Measurements from ENCODE around the gene P3H4. TPM values are rescaled to one million over a fixed set of nuclear protein-coding genes. Genes with fewer than 3 reads are reported as not detected.
A peak's percentile ranks its signal among the peaks of the same experiment; 100 is the strongest.

The P3H4 gene
- total and polyA plus RNA-seq, 2 of the 4 experiments (the other 2 are of a cell fraction), result 21.5 to 66.7 TPM

DNA sequence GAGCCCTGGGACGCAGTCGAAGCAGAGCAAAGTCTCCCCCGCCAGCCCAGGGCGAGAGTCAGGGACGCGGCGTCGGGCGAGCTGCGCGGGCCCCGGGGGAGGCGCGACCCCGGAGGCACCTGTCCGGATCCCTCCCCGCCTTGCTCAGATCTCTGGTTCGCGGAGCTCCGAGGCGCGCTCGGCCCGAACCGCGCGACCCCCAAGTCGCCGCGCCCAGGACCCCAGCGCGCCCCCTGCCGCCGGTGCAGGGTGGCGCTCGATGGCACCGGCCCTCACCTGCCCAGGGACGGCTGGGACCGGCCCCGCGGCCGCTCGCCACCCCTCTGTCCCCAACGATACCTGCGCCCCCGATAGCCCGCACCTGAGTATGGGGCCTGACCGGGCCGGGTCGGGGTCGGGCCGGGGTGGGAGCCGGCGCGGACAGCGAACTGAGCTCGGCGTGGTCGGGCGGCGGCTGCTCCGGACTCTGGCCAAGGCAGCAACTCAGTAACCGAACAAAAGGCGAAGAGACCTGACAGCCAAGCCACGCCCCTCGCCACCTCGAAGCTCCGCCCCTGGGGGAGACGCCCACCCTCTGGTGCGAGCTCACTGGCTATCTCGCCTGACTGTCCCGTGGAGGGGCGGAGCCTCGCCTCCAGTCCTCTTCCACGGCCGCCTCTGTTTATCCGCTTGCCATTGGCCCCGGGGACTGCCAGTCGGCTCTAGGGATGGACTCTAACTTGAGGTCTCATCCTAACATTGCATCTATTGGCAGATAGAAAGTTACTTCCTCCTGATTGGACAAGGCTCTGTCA is 25.3 kb downstream of the P3H4 start, which contains the start of gene JUP (continued):
- no peak for TF ChIP-seq MAFK (IDR thresholded peaks at IDR 0.05; ENCODE audit: low read depth, low read length)

DNA sequence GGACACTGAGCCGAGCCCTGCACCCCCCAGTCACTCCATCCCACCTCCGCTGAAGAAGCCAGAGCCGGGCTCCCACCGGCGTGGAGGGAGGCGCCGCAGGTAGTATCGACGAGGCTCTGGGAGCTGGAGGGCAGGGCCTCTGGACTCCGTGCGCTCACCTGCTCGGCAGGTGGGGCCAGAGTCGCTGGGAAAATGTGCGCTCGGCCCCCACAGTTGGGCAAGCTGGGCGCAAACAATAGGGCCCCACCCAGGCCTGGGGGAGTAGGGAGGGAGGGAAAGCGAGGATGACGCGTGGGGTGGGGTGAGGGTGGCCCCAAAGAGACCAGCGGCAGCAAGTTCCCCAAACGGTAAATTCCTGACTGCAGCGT is 25.9 kb downstream of the P3H4 start:
- Histone ChIP-seq H3K9me1 (ENCODE audit: insufficient read depth, low read length) (0 out of 2 replicates have a peak, but pooled peaks cover 2% of the 10 kb centered on the region), H2AK9ac (replicated peaks; ENCODE audit: low read depth, low read length, poor library complexity) (peak overlapping the region; percentile 94), H3K9me3 (ENCODE audit: control insufficient read depth, insufficient read depth, low read length) (no peaks in the 10 kb centered on the region), H2AK5ac (ENCODE audit: low read depth, low read length) (peak overlapping the region; percentile 51; the same call in 1 of the 2 replicates), H3K79me1 (ENCODE audit: low read depth in 1 of 2, low read length in 2 of 2) (peaks cover 6 to 43% of the 10 kb centered on the region in 2 experiments; a peak in 3 of 4 replicates), H3K14ac (replicated peaks; ENCODE audit: low read depth, low read length) (peak overlapping the region; percentile 85), H3K4ac (ENCODE audit: low read depth, low read length) (peak overlapping the region; percentile 45; the same call in 1 of the 2 replicates), H4K8ac (ENCODE audit: low read depth in 2 of 2, low read length in 2 of 2) (peak overlapping the region in 1 of 2 experiments; percentile 38; a peak in 1 of 4 replicates), H3K4me2 (ENCODE audit: low read depth, low read length) (peak overlapping the region; percentile 97), H4K5ac (ENCODE audit: low read depth, low read length) (peak overlapping the region; percentile 72), H3K4me1 (ENCODE audit: control insufficient read depth, insufficient read depth, low read length) (peaks cover 22% of the 10 kb centered on the region), H3K9ac (ENCODE audit: low read depth, low read length) (peak overlapping the region; percentile 66), H3K56ac (ENCODE audit: extremely low read depth, insufficient read depth, low read length) (no peak overlapping the region), H3K27ac (ENCODE audit: insufficient read depth, low read length) (peak overlapping the region; percentile 26), H4K91ac (ENCODE audit: insufficient read depth, low read depth, low read length) (peak overlapping the region; percentile 26; the same call in 1 of the 2 replicates), H2AFZ (replicated peaks; ENCODE audit: low read length, poor library complexity) (peak overlapping the region; percentile 80), H4K20me1 (ENCODE audit: insufficient read depth, low read length) (peaks cover 16% of the 10 kb centered on the region; the same call in 1 of the 2 replicates), H2BK20ac (ENCODE audit: low read depth, low read length) (no peak overlapping the region), H3K23ac (ENCODE audit: low read depth, low read length) (peak overlapping the region; percentile 2; the same call in 1 of the 2 replicates), H2BK120ac (ENCODE audit: low read depth, low read length) (peak overlapping the region; percentile 2; the same call in 1 of the 2 replicates), H3K18ac (ENCODE audit: low read depth, low read length) (peak overlapping the region; percentile 28; the same call in 1 of the 2 replicates), H3K36me3 (ENCODE audit: control insufficient read depth, insufficient read depth, low read length) (0 out of 2 replicates have a peak, but pooled peaks cover 2% of the 10 kb centered on the region), H3K4me3 (ENCODE audit: insufficient read depth, low read depth, low read length) (peak overlapping the region; percentile 55), H2BK5ac (ENCODE audit: low read depth, low read length, poor library complexity, severe bottlenecking) (no peak overlapping the region), H3K27me3 (ENCODE audit: control insufficient read depth, insufficient read depth, low read length) (0 out of 2 replicates have a peak, but pooled peaks cover 2% of the 10 kb centered on the region), H2BK15ac (ENCODE audit: low read depth, low read length) (peak overlapping the region; percentile 47; the same call in 1 of the 3 replicates)
- DNase-seq (no peak), ATAC-seq (ENCODE audit: low read depth) (no peak; the same call in 1 of the 2 replicates)
- WGBS, 2 experiments (ENCODE audit: extremely low coverage in 2 of 2, insufficient read length in 1 of 2), result 9% methylated on average over 11 of the region's 22 CpGs; no CpG with 5 or more reads in 1 of the 2 experiments
- in situ Hi-C loops (cut with MboI; ENCODE audit: low sequenced_read_pairs) (no loop called here), dilution Hi-C loops (cut with HindIII; ENCODE audit: low sequenced_read_pairs, unreplicated experiment) (no loop called here), intact Hi-C loops (cut with micrococcal nuclease) (no loop called here)
- BruUV-seq (replicated peaks), result no TSS peak
- ChIA-PET POLR2A (ENCODE audit: unreplicated experiment) (no interaction called here), CTCF (interaction anchor here (0.9 to 1.4 kb wide), 4 partner anchors 8 to 50 kb away, joined by 3 to 12 read pairs (median 6); no protein-coding TSS in a partner anchor)
- no peak for TF ChIP-seq RCOR1 (IDR thresholded peaks at IDR 0.05; ENCODE audit: insufficient replicate concordance, low read length)
- no peak for TF ChIP-seq CTCF (conservative IDR thresholded peaks at IDR 0.05; ENCODE audit: low read depth, low read length)
- no peak for TF ChIP-seq CHD1 (IDR thresholded peaks at IDR 0.05; ENCODE audit: low read depth, low read length)
- no peak for TF ChIP-seq BHLHE40 (IDR thresholded peaks at IDR 0.05; ENCODE audit: low read depth, low read length)
- no peak for TF ChIP-seq RFX5 (IDR thresholded peaks at IDR 0.05; ENCODE audit: low read depth, low read length)
- no peak for TF ChIP-seq SMC3 (IDR thresholded peaks at IDR 0.05; ENCODE audit: low read depth, low read length)
- no peak for TF ChIP-seq RAD21 (IDR thresholded peaks at IDR 0.05; ENCODE audit: low read length)
- no peak for TF ChIP-seq NFE2L2 (IDR thresholded peaks at IDR 0.05; ENCODE audit: low read depth, low read length)
- TF ChIP-seq MXI1 (IDR thresholded peaks at IDR 0.05; ENCODE audit: borderline replicate concordance, low read depth, low read length), result no peak
- no peak for TF ChIP-seq POLR2A (IDR thresholded peaks at IDR 0.05; ENCODE audit: low read depth, low read length)
- TF ChIP-seq MAFK (IDR thresholded peaks at IDR 0.05; ENCODE audit: low read depth, low read length), result no peak
- TF ChIP-seq FOS (IDR thresholded peaks at IDR 0.05; ENCODE audit: low read depth, low read length), result no peak
- TF ChIP-seq USF2 (IDR thresholded peaks at IDR 0.05; ENCODE audit: low read depth, low read length), result no peak

Data from IMR-90 (cell line).